ENCODE results near the gene NUDT22. TPM values are rescaled to one million over a fixed set of nuclear protein-coding genes. Genes with fewer than 3 reads are reported as not detected.

NUDT22 gene
- total and polyA plus RNA-seq, 2 of the 8 experiments (the other 6 are each of a cell fraction or from before 2014, with no cell fraction given) = 43.4 to 69.0 TPM

GRCh38 chr11:64178951-64179639, 47.0 kb upstream of the NUDT22 start:
- no peak overlapping the region for H2BK5ac ChIP-seq (ENCODE audit: low read depth, low read length)
- POLR2A ChIA-PET (ENCODE audit: partially characterized antibody) = interaction anchor here (1.8 to 4.2 kb wide), 3 partner anchors 9 to 14 kb away, joined by 5 to 33 read pairs (median 8); partner anchors contain the start of gene MACROD1
- H3K27ac ChIP-seq (ENCODE audit: low read depth, low read length) = no peak overlapping the region
- no peak overlapping the region for H3K4ac ChIP-seq (replicated peaks; ENCODE audit: insufficient read length, low read depth, low read length)
- peaks cover 0 to 7% (median under 1%) of the 10 kb centered on the region in 4 experiments; a peak in 2 of 8 replicates for H3K36me3 ChIP-seq (ENCODE audit: control insufficient read depth in 2 of 4, insufficient read depth in 4 of 4, low read length in 3 of 4)
- TF ChIP-seq TAF7 (optimal IDR thresholded peaks at IDR 0.05; ENCODE audit: borderline replicate concordance, low read depth, low read length) = no peak
- TF ChIP-seq SIRT6 (IDR thresholded peaks at IDR 0.05; ENCODE audit: low read length) = no peak
- no peak for FAIRE-seq
- H3K23me2 ChIP-seq (ENCODE audit: low read depth, low read length) = no peaks in the 10 kb centered on the region
- H3K23ac ChIP-seq (ENCODE audit: insufficient read length) = no peak overlapping the region
- no peak overlapping the region for H3K56ac ChIP-seq (replicated peaks; ENCODE audit: insufficient read length, low read depth, low read length)
- CTCF ChIA-PET (ENCODE audit: partially characterized antibody) = interaction anchor here (0.6 to 1.3 kb wide), 4 partner anchors 9 to 140 kb away, joined by 3 to 4 read pairs (median 3); no protein-coding TSS in a partner anchor
- peaks cover 0 to 9% (median 1%) of the 10 kb centered on the region in 4 experiments; a peak in 6 of 7 replicates for H3K4me1 ChIP-seq (replicated peaks in 1 of 4; ENCODE audit: control insufficient read depth in 3 of 4, insufficient read depth in 4 of 4, low read length in 3 of 4)
- H3K27me3 ChIP-seq (replicated peaks in 1 of 4; ENCODE audit: control insufficient read depth in 3 of 4, extremely low read depth in 1 of 4, insufficient read depth in 3 of 4, low read length in 3 of 4) = no peaks in the 10 kb centered on the region
- 0 out of 4 replicates have a peak, but pooled peaks cover under 1% of the 10 kb centered on the region in 2 experiments for H3K9me3 ChIP-seq (ENCODE audit: insufficient read depth in 2 of 2, low read depth in 1 of 2, low read length in 1 of 2)
- H4K5ac ChIP-seq (ENCODE audit: insufficient read length, low read depth, low read length) = no peak overlapping the region
- H3K9ac ChIP-seq (replicated peaks in 1 of 4; ENCODE audit: extremely low read depth in 1 of 4, low read depth in 3 of 4, low read length in 3 of 4) = no peak overlapping the region
- H2BK12ac ChIP-seq (ENCODE audit: low read depth, low read length) = no peak overlapping the region
- no peak overlapping the region for H2AK5ac ChIP-seq (ENCODE audit: low read depth, low read length)
- H3K79me2 ChIP-seq (ENCODE audit: control insufficient read depth in 1 of 2, insufficient read depth in 2 of 2, low read length in 2 of 2) = peaks cover 0 to 14% of the 10 kb centered on the region in 2 experiments; a peak in 2 of 4 replicates
- no peaks in the 10 kb centered on the region; the same call in 1 of the 2 replicates for H3K79me1 ChIP-seq (ENCODE audit: low read depth, low read length)
- H2BK15ac ChIP-seq (ENCODE audit: low read length) = no peak overlapping the region
- no peak overlapping the region for H3K4me2 ChIP-seq (ENCODE audit: insufficient read depth in 1 of 2, low read depth in 2 of 2, low read length in 2 of 2)
- WGBS, 2 experiments (ENCODE audit: extremely low coverage in 1 of 2, insufficient coverage in 1 of 2, insufficient read length in 1 of 2, insufficient replicate concordance in 2 of 2, low coverage in 1 of 2, low lambda C conversion rate in 2 of 2, missing lambda C conversion rate in 1 of 2) = 89% methylated on average over 12 of the region's 12 CpGs; no CpG with 5 or more reads in 1 of the 2 experiments
- H4K8ac ChIP-seq (ENCODE audit: extremely low read depth, insufficient read depth, low read length) = no peak overlapping the region
- no peak overlapping the region for H3K14ac ChIP-seq (ENCODE audit: insufficient read length)
- H2BK120ac ChIP-seq (replicated peaks; ENCODE audit: low read depth, low read length) = no peak overlapping the region
- no peak overlapping the region for H3K18ac ChIP-seq (ENCODE audit: extremely low read depth, low read length)
- H3K4me3 ChIP-seq (ENCODE audit: extremely low read depth in 1 of 4, insufficient read depth in 2 of 4, low read depth in 3 of 4, low read length in 4 of 4) = no peak overlapping the region
- H2AFZ ChIP-seq (ENCODE audit: low read length) = no peak overlapping the region
- no peak overlapping the region for H2BK20ac ChIP-seq (ENCODE audit: low read length)
- peaks cover 1 to 10% of the 10 kb centered on the region in 2 experiments for H4K20me1 ChIP-seq (replicated peaks in 1 of 2; ENCODE audit: control insufficient read depth in 1 of 2, insufficient read depth in 2 of 2, low read length in 2 of 2)
- no peak for DNase-seq (ENCODE audit: low read depth in 1 of 2, low spot score in 2 of 2)
- no peak overlapping the region for H4K91ac ChIP-seq (replicated peaks; ENCODE audit: insufficient read length, low read length)

Data from H1 (cell line).